KOPT-K1 (cell line): Measurements from ENCODE around the gene WASF3.

Experiments used
- H3K27ac ChIP-seq: fragments of 200-600 bp; sonication (generic); 2 replicates; pipeline ENCODE4 v1.5.1; 2016; ENCODE audit warnings: antibody characterized with exemption, mild to moderate bottlenecking, low read depth, low read length; ENCODE audit not compliant: poor library complexity, severe bottlenecking
- H3K36me3 ChIP-seq: fragments of 200-600 bp; sonication (generic); 2 replicates; pipeline ENCODE4 v1.5.1; 2017; ENCODE audit warnings: antibody characterized with exemption, mild to moderate bottlenecking, low read length, moderate library complexity; ENCODE audit not compliant: insufficient read depth
- H3K9me3 ChIP-seq: fragments of 200-600 bp; sonication (generic); 2 replicates; pipeline ENCODE4 v1.5.1; 2017; ENCODE audit warnings: antibody characterized with exemption, low read length, mild to moderate bottlenecking; ENCODE audit not compliant: insufficient read depth, poor library complexity, severe bottlenecking

The WASF3 gene

DNA sequence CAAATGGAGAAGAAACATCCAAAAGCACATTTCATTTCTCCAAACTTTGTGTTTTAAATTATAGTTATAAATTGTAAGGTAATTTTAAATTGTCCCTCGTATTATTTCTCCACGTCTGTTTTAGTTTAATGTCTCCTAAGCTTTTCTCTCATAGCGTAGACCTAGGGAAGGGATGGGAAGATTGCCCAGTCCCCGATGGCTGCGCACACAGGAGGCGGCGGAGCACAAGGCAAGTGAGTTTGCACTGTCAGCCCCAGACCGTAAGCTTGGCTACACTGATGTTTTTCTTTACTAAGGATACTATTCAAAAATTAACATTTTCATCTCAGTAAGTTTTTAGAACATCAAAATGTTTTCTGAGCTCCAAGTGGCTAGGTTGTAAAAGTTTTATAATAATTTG lies 130.8 kb downstream of the WASF3 start:
- Histone ChIP-seq H3K9me3 (peaks cover 23% of the 10 kb centered on the region), H3K36me3 (no peaks in the 10 kb centered on the region), H3K27ac (no peak overlapping the region)

DNA sequence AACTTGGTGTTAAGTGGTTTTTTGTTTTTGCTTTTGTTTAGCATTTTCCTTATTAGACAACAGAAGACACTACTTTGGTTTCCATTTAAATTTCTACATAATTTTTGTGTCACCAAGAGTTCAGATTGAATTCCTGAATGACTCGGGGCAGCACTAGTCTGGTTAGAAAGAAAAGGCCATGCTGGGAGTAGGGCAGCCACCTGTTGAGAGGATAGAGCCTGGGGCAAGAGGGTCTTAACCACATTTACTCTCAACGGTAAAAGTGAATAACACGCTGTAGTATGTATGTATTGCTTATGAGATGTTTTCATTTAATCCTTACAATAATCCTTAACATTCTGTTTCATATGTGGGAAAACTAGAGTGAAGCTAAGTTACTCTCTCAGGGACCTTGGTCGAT lies 131.5 kb downstream of the WASF3 start:
- no peaks in the 10 kb centered on the region for H3K36me3 ChIP-seq
- H3K9me3 ChIP-seq = peaks cover 23% of the 10 kb centered on the region
- H3K27ac ChIP-seq = no peak overlapping the region

DNA sequence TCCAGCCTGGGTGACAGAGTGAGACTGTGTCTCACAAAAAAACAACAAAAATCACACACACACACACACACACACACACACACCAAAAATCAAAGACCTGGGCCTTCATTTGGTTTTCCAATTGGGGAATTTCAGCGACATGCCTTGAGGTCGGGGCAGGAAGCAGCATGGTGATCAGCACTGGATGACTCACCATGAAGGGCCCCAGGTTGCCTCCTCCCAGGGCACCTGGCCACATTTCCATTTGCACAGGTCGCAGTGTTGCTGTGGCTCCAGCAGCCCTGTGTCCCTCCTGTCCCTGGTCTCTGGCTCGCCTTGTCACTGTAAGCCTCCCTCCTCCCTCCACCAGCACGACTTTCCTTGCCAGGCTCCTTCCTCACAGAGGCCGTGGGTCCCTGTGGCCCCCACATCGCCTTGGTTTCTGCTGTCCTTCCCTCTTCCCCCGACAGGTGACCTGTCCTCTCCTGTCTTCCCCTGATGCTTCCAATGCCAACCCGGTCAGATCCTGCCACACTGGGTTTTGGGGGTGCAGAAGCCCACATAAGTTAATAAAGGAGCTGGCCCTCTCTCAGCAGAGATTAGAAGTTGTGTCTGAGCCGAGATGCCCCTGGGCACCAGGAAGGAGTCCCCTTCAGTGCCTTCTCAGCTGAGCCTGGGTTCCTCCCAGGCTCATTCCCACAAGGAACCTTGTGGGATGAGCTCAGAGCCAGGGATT lies 136.4 kb downstream of the WASF3 start:
- H3K9me3 ChIP-seq = peaks cover 23% of the 10 kb centered on the region
- no peak overlapping the region for H3K27ac ChIP-seq
- no peaks in the 10 kb centered on the region for H3K36me3 ChIP-seq

DNA sequence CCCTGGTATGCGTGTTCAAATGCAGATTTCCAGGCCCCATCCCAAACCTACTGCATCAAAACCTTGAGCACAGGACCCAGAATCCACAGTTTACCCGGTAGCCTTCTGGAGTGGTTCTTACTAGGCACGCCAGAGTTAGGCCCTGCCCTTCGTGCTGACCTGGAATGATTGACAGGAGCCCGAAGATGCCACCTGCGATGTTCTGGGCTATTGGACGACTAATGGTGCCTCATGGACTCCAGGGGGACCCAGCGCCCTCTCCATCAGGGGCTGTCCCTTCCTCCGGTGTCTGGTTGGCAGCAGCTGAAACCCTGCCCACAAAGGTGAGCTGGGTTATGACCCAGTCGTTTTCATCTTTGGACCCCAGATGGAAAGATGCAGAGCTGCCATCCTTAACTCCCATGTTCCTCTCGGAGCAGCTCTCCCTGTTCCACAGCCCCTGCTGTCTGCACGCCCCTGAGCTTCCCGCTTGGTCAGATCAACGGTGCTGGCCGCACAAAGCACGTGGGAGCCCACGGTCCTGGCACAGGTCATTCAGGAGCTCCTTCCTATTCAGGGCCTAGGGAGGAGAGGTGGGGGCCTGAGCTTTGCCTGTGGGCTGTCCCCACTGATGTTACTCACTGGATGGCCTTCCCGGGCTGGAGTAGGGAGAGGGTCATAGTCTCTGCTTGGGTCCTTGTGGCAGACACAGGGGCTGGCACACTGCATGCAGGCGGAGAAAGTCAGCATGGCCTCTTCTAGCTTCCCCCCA lies 137.3 kb downstream of the WASF3 start:
- peaks cover 23% of the 10 kb centered on the region for H3K9me3 ChIP-seq
- H3K27ac ChIP-seq = no peak overlapping the region
- H3K36me3 ChIP-seq = no peaks in the 10 kb centered on the region

DNA sequence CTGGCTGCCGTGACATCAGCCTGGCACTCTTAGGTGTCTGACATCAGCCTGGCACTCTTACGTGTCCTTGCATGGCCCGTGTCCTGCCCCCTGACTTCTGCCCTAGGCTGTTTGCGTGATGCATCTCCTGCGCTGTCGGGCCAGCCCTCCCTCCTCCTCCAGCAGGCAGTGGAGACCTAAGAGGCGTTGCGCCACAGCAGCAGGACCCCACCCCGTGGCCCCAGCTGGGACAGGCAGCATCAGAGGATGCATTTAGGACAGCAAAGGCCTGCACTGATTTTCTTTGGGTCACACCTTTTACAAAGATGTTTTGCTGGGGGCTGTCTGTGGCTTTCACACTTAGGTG lies 137.8 kb downstream of the WASF3 start:
- no peaks in the 10 kb centered on the region for H3K36me3 ChIP-seq
- no peak overlapping the region for H3K27ac ChIP-seq
- peaks cover 17% of the 10 kb centered on the region for H3K9me3 ChIP-seq

DNA sequence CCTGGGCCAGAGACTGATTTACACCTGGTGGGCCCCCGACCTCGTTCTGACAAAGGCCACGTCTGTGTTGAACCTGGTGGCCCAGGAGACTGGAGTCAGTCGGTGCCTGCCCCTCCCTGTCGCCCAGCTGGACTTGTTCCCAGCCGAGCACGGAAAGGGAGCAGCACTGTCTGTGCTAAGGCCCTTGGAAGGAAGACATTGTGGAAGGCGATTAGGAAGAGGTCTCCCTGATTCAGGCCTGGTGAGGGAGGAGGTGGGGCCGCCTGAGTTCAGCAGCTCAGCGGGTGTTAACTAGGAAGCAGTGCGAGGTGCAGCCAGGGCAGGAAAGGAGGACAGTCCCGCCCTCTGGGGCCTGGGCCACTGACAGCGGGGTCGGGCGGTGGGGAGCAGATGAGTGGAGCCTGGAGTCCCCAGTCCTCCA lies 138.4 kb downstream of the WASF3 start:
- no peaks in the 10 kb centered on the region for H3K36me3 ChIP-seq
- H3K27ac ChIP-seq = no peak overlapping the region

DNA sequence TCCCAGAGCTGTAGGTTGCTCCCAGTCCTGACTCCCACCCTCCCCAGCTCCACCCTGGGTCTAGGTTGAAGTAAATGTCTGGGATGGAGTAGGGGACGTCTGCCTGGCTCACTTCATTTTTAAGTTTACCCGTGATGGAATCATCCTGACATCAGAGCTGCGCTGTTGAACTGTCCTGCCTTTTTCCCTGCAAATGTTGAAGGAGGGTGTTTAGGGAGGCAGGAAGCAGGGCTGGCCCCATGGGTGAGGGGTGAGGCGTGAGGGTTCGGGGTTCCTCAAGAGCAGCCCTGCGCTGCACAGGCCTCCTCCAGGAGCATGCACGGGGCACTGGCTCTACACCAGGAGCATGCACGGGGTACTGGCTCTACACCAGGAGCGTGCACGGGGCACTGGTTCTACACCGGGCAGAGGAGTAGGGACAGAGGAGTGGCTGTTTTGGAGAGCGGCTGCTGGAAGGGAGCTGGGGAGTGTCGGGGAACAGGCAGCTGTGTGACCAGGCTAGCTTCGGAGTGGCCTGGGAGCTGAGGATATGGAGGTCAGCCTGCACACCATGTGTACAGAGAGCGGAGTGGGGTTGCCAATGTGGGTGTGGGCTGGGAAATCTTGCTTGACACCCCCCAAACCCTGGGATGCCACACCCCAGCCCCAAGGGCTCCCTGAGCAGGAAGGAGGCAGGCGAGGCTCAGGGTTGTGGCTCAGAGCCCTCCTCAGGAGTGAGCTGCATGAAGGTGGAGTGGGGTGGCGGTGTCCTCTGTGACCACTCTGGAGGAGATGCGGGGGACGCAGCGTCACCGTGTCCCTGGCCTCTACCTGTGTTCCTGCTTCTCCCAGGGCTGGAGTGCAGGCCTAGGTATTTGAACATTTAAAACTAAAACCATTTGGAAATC lies 139.8 kb downstream of the WASF3 start:
- H3K36me3 ChIP-seq = no peaks in the 10 kb centered on the region
- H3K27ac ChIP-seq = no peak overlapping the region
- no peaks in the 10 kb centered on the region for H3K9me3 ChIP-seq

More for the DNA sequence above, 138.4 kb downstream of the WASF3 start:
- H3K9me3 ChIP-seq = peaks cover 11% of the 10 kb centered on the region

DNA sequence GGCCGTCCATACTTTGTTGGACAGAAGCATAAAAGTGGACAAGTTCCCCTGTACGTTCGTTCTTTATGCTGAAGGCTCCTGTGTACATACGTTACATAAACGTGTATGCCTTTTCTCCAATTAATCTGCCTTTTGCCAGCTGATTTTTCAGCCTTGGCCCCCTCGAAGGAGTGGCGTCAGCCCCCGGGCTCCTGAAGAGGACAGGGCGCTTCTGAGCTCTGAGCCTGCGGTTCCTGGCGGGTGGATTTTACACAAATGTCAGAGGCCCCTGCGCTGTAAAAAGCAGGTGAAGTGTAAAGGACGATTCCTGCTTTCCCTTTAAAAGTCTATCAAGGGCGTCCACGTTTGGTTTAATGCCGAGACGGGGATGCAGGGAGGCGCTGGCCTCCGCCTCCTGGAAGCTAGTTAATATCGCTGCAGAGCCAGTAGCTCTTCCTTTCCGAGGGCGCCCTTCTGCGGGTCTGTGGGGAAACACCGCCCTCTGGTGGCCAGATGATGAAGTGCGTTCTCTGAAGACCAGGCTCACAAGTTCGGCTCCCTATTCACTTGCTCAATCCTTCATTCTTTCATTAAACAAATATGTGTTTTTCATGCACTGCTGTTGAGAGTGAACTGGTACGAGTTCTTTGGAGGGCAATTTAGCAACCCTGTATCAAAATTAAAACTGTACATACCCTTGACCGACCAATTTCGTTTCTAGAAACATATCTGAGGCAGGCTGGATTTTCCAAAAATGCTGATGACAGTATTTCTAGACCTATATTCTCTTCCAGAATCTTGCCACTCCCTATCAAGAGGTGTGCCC lies 141.1 kb downstream of the WASF3 start:
- no peaks in the 10 kb centered on the region for H3K36me3 ChIP-seq
- H3K27ac ChIP-seq = no peak overlapping the region
- H3K9me3 ChIP-seq = no peaks in the 10 kb centered on the region

DNA sequence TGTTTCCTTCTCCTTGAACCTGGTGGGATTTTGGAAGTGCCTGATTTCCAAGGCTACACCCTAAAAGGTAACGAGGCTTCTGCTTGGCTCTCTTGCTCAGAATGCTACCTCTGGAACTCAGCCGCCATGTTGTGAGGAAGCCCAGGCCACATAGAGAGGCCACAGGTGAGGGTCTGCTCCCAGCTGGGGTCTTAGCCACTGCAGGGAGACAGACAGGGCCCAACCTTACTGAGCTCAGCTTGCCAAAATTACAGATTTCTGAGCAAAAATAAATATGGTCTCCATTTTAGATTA lies 141.7 kb downstream of the WASF3 start:
- Histone ChIP-seq H3K27ac (no peak overlapping the region), H3K9me3 (no peaks in the 10 kb centered on the region), H3K36me3 (no peaks in the 10 kb centered on the region)

DNA sequence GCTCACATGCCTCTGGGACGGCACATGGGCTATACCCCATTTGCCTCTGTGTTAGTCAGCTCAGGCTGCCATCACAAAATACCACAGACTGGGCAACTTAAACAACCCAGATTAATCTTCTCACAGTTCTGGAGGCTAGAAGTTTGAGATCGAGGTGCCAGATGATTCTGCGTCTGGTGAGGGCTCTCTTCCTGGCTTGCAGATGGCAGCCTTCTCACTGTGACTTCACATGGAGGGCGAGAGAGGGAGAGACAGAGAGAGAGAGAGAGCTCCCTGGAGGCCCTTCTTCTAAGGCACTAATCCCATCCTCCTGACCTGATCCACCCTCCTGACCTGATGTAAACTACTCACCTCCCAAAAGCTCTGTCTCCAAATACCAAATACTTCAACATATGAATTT lies 148.1 kb downstream of the WASF3 start:
- Histone ChIP-seq H3K36me3 (no peaks in the 10 kb centered on the region), H3K27ac (no peak overlapping the region), H3K9me3 (no peaks in the 10 kb centered on the region)

DNA sequence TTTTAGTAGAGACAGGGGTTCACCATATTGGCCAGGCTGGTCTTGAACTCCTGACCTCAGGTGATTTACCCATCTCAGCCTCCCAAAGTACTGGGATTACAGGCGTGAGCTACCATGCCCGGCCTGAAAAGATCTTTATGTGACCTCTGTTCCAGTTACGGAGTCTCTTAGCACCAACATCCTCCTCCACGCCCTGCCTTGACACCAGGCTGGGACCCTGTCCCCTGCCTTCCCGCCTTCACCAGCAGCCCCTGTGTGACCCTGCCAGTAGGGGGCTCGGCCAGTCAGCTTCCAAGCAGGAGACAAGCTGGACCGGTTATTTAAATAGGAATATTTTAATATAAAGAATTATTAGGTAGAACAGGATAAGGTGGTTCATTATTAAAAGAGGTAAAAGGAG lies 148.9 kb downstream of the WASF3 start:
- Histone ChIP-seq H3K27ac (no peak overlapping the region), H3K36me3 (no peaks in the 10 kb centered on the region), H3K9me3 (no peaks in the 10 kb centered on the region)

DNA sequence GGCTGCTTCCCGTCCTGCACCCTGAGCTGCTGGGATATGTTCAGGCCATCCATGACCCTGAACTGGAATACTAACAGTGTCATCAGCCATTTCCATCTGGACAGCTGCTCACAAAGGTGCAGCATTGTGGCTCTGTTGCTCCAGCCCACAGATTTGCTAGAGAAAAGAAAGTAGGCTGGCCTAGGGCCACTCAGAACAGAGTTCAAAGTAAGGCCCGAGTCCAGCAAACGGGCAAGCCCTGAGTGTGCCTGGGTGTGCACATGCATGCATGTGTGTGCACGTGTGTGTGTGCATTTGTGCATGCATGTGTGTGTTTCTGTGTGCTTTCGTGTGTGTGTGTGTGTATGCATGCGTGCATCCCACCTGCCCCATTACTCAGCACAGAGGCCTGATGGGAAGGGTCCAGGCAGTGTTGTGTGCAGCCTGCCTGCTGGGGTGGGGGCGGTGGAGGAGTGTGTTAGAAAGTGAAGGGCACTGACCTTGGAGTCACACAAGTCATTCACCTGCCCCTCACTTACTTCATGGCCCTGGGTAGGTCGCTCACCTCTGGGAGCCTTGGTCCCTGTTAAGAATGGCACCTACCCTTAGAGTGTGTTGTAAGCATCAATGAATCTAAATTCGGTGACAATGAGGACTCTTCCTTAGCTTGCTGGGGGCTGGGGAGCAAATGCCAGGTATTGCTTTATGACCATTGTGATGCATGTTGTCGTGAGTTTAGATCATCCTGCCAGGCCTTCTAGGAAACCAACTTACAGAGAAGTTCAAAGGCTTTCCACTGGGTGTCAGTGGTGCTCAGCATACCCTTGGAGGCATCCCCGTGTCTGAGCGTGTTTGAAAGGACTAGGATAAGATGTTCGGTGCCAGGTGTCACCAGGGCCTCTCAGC lies 149.9 kb downstream of the WASF3 start:
- H3K27ac ChIP-seq = no peak overlapping the region
- no peaks in the 10 kb centered on the region for H3K9me3 ChIP-seq
- no peaks in the 10 kb centered on the region for H3K36me3 ChIP-seq

DNA sequence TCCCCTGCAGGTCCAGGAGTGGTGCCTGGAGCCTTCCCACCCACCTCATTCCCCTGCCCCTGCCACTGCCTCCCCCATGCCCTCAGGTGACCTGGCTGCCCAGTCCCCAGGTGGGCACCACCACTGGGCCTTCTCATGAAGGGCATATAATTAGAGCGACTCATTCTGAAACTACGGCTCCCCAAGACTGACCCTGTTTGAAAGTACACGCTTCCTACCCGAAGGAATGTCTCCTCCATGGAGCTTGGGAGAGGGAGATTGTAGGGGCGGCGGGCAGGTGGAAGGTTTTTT lies 150.5 kb downstream of the WASF3 start:
- Histone ChIP-seq H3K27ac (no peak overlapping the region), H3K36me3 (no peaks in the 10 kb centered on the region), H3K9me3 (peaks cover 3% of the 10 kb centered on the region)

DNA sequence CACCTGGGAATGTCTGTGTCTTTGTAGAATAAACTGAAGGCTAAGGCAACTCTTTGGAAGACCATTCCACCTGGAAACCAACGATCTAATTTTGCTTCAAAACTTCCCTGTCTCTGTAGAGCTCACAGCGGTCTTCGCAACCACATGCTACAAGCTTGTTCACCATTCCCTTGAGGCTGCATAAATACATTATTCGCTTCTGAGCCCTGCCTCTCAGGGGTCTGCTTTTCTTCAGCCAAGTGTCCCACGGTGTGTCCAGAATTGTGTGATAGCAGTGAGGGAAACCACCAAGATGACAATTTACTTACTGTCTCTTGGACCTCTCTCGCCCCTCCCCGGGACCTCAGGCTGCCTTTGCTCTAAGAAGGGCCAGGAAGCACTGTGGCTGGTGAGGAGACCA lies 152.0 kb downstream of the WASF3 start:
- H3K27ac ChIP-seq = no peak overlapping the region
- H3K36me3 ChIP-seq = no peaks in the 10 kb centered on the region
- peaks cover 3% of the 10 kb centered on the region for H3K9me3 ChIP-seq
